SK-N-SH (cell line): Measurements from ENCODE around the gene CDK15. TPM values are rescaled to one million over a fixed set of nuclear protein-coding genes. Genes with fewer than 3 reads are reported as not detected.

Experiments used
- CTCF ChIA-PET: fragments of 300-600, 350-600 bp; formaldehyde crosslinking; extraction: SDS; loops from one replicate; lab custom pipeline; 2021; lab: Yijun Ruan, JAX
- POLR2A ChIA-PET: fragments of 350-600 bp; sonication (Branson Sonifier 250); formaldehyde crosslinking; extraction: SDS; loops from one replicate; lab custom pipeline; 2020; ENCODE audit warnings: antibody characterized with exemption, inconsistent platforms; lab: Yijun Ruan, JAX
- DNase-seq: peaks from one replicate; pipeline ENCODE4 v3.0.0; 2012
- H2AFZ ChIP-seq: fragments of 200-600 bp; sonication (generic); 2 replicates; pipeline ENCODE4 v1.8.1; 2016; ENCODE audit warnings: antibody characterized with exemption, mild to moderate bottlenecking, low read depth
- H3F3A ChIP-seq: fragments of 200-600 bp; sonication (generic); replicated peaks from 2 replicates; pipeline ENCODE3; 2016; ENCODE audit warnings: antibody characterized with exemption, mild to moderate bottlenecking; ENCODE audit not compliant: insufficient read depth
- H3K27ac ChIP-seq, 2 experiments: fragments of 200-500 bp in 1 of 2; fragments of 200-600 bp in 1 of 2; sonication (Bioruptor generic) in 1 of 2; sonication (generic), shearing (Covaris generic) in 1 of 2; 2 replicates each; pipeline versions ENCODE4 v1.5.1 to v1.6.1; 2014 to 2016; ENCODE audit warnings: low read depth in 2 of 2, inconsistent platforms in 1 of 2, low read length in 1 of 2, mild to moderate bottlenecking in 1 of 2, mixed read lengths in 1 of 2
- H3K27me3 ChIP-seq: fragments of 200-600 bp; sonication (generic), shearing (Covaris generic); 2 replicates; pipeline ENCODE4 v1.6.1; 2016; ENCODE audit warnings: mixed run types; ENCODE audit not compliant: insufficient read depth
- H3K36me3 ChIP-seq, 2 experiments: fragments of 200-500 bp in 1 of 2; fragments of 200-600 bp in 1 of 2; sonication (Bioruptor generic) in 1 of 2; sonication (generic) in 1 of 2; replicated peaks in 1 of 2; 2 replicates each; pipeline versions ENCODE3 to v1.5.1; 2014 to 2016; ENCODE audit warnings: low read length in 1 of 2, mild to moderate bottlenecking in 1 of 2; ENCODE audit not compliant: insufficient read depth in 2 of 2, control insufficient read depth in 1 of 2
- H3K4me1 ChIP-seq, 2 experiments: fragments of 200-500 bp in 1 of 2; fragments of 200-600 bp in 1 of 2; sonication (Bioruptor generic) in 1 of 2; sonication (generic), shearing (Covaris generic) in 1 of 2; 2 replicates each; pipeline versions ENCODE4 v1.5.1 to v1.6.1; 2014 to 2016; ENCODE audit warnings: low read depth in 1 of 2, low read length in 1 of 2, mixed run types in 1 of 2; ENCODE audit not compliant: insufficient read depth in 2 of 2, control insufficient read depth in 1 of 2
- H3K4me2 ChIP-seq: fragments of 200-600 bp; sonication (generic), shearing (Covaris generic); 2 replicates; pipeline ENCODE4 v1.6.1; 2017; ENCODE audit warnings: mixed run types
- H3K4me3 ChIP-seq, 2 experiments: fragments of 200-500 bp in 1 of 2; fragments of 200-600 bp in 1 of 2; sonication (Bioruptor generic) in 1 of 2; sonication (generic), shearing (Covaris generic) in 1 of 2; 2 replicates each; pipeline versions ENCODE4 v1.5.1 to v1.8.1; 2014 to 2016; ENCODE audit warnings: low read depth in 2 of 2, inconsistent platforms in 1 of 2, low read length in 1 of 2, mild to moderate bottlenecking in 1 of 2, mixed read lengths in 1 of 2, moderate library complexity in 1 of 2
- H3K79me2 ChIP-seq: fragments of 200-600 bp; sonication (generic); 2 replicates; pipeline ENCODE4 v1.8.1; 2017; ENCODE audit warnings: mild to moderate bottlenecking; ENCODE audit not compliant: insufficient read depth
- H3K9ac ChIP-seq: fragments of 200-600 bp; sonication (generic); 2 replicates; pipeline ENCODE4 v1.6.1; 2017; ENCODE audit warnings: mixed run types
- H3K9me2 ChIP-seq: fragments of 200-600 bp; sonication (generic); 2 replicates; pipeline ENCODE4 v1.6.1; 2017; ENCODE audit warnings: mixed run types
- H3K9me3 ChIP-seq: fragments of 200-600 bp; sonication (generic); 2 replicates; pipeline ENCODE4 v1.6.1; 2017; ENCODE audit warnings: mixed run types, mild to moderate bottlenecking, moderate library complexity
- H4K20me1 ChIP-seq: fragments of 200-600 bp; sonication (generic); 2 replicates; pipeline ENCODE4 v1.6.1; 2017; ENCODE audit warnings: mild to moderate bottlenecking, mixed run types; ENCODE audit not compliant: insufficient read depth
- CTCF ChIP-seq: fragments of 200-600 bp; sonication (generic); IDR thresholded peaks from 2 replicates; pipeline ENCODE4 v1.6.1; 2017; ENCODE audit warnings: antibody characterized with exemption, mild to moderate bottlenecking, moderate library complexity
- EP300 ChIP-seq, 2 experiments: IDR thresholded peaks; 2 replicates each; pipeline versions ENCODE4 v1.4.0 to v1.6.1; 2012; ENCODE audit warnings: borderline replicate concordance in 1 of 2, low read depth in 1 of 2, low read length in 1 of 2
- FOSL2 ChIP-seq: IDR thresholded peaks from 2 replicates; pipeline ENCODE4 v1.4.0; 2012; ENCODE audit warnings: low read depth, mild to moderate bottlenecking, moderate library complexity, borderline replicate concordance
- FOXM1 ChIP-seq: IDR thresholded peaks from 2 replicates; pipeline ENCODE4 v1.4.0; 2012; ENCODE audit warnings: low read depth, mild to moderate bottlenecking
- GABPA ChIP-seq: IDR thresholded peaks from 2 replicates; pipeline ENCODE4 v1.4.0; 2012; ENCODE audit warnings: low read depth, mild to moderate bottlenecking
- JUND ChIP-seq: IDR thresholded peaks from 2 replicates; pipeline ENCODE4 v1.4.0; 2012
- MAX ChIP-seq: IDR thresholded peaks from 2 replicates; pipeline ENCODE4 v1.4.0; 2012; ENCODE audit warnings: low read depth
- NRF1 ChIP-seq: IDR thresholded peaks from 2 replicates; pipeline ENCODE4 v1.6.1; 2012; ENCODE audit warnings: low read depth, mild to moderate bottlenecking, low read length
- POLR2AphosphoS5 ChIP-seq: IDR thresholded peaks from 2 replicates; pipeline ENCODE4 v1.6.1; 2012; ENCODE audit warnings: low read depth, low read length
- TCF12 ChIP-seq: IDR thresholded peaks from 2 replicates; pipeline ENCODE4 v1.4.0; 2012
- TEAD4 ChIP-seq: IDR thresholded peaks from 2 replicates; pipeline ENCODE4 v1.4.0; 2012; ENCODE audit warnings: mild to moderate bottlenecking, borderline replicate concordance; ENCODE audit not compliant: insufficient read depth
- USF1 ChIP-seq: IDR thresholded peaks from 2 replicates; pipeline ENCODE4 v1.4.0; 2012; ENCODE audit warnings: low read depth, borderline replicate concordance
- WGBS: methylation state at CpG from one replicate; pipeline ENCODE4 v1.1.6; 2017; ENCODE audit warnings: low lambda C conversion rate; 5-methylcytosine and 5-hydroxymethylcytosine counted together
- polyA plus RNA-seq, 3 experiments: library from polyadenylated mRNA; depleted of rRNA; stranded (reverse); fragments of >200 nt; gene quantifications; 2 replicates each; pipeline ENCODE4 v1.2.3, GENCODE V29; 2012

Gene CDK15
- polyA plus RNA-seq, 1 of the 3 experiments (the other 2 are of a cell fraction): 1.8 TPM

DNA sequence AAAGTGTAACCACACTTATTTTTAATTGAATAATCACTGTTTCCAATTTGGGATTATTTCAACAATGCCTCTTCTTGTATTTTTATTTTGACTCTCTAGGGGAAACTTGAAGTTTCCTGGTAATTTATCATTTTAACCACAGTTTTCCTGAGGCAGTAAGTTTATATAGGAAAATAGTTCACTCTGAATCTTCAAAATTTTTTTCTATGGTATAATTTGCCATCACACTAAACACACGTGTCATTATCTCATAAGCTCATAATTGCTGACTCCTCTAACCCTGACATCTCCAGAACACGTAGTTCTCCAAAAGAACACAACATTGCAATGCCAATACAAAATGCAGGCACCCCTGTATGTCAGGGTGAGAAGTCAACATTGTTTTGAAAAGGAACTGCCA is 125.1 kb downstream of the CDK15 start (continued):
- no peak for TF ChIP-seq FOSL2
- TF ChIP-seq NRF1: no peak

GRCh38 chr2:201931951-201932350 is 125.6 kb downstream of the CDK15 start:
- WGBS: 41% methylated on average over 7 of the region's 7 CpGs
- ChIA-PET CTCF (interaction anchor here (1.4 to 1.6 kb wide), 2 partner anchors 49 to 71 kb away, joined by 3 read pairs; no protein-coding TSS in a partner anchor), POLR2A (interaction anchor here (0.7 kb wide), 1 partner anchor 15 kb away, joined by 5 read pairs; no protein-coding TSS in a partner anchor)
- DNase-seq: no peak
- Histone ChIP-seq H3K79me2 (no peaks in the 10 kb centered on the region), H3K9ac (no peak overlapping the region; the same call in 1 of the 2 replicates), H3K36me3 (no peaks in the 10 kb centered on the region), H3K9me3 (no peaks in the 10 kb centered on the region), H3K4me1 (peaks cover 24 to 26% of the 10 kb centered on the region in 2 experiments; a peak in 3 of 4 replicates), H3K4me3 (no peak overlapping the region), H3K9me2 (no peaks in the 10 kb centered on the region), H3K27me3 (no peaks in the 10 kb centered on the region), H2AFZ (no peak overlapping the region), H3F3A (no peaks in the 10 kb centered on the region), H3K27ac (no peak overlapping the region), H3K4me2 (peak overlapping the region; percentile 67), H4K20me1 (no peaks in the 10 kb centered on the region)
- TF ChIP-seq FOSL2 (peak; percentile 62; the same call in 1 of the 2 replicates), JUND (peak; percentile 16; the same call in 1 of the 2 replicates), POLR2AphosphoS5 (no peak), EP300 (IDR thresholded peaks at IDR 0.05; ENCODE audit: borderline replicate concordance in 1 of 2, low read depth in 1 of 2, low read length in 1 of 2) (no peak), TCF12 (peak; percentile 55), GABPA (no peak)

GRCh38 chr2:201932511-201932910 is 126.2 kb downstream of the CDK15 start:
- 42% methylated on average over 3 of the region's 3 CpGs for WGBS
- Histone ChIP-seq H3K4me1 (peaks cover 24 to 26% of the 10 kb centered on the region in 2 experiments; a peak in 3 of 4 replicates), H3K4me2 (peak overlapping the region; percentile 67), H3K36me3 (no peaks in the 10 kb centered on the region), H3K9me2 (no peaks in the 10 kb centered on the region), H3K9ac (no peak overlapping the region; the same call in 1 of the 2 replicates), H3K79me2 (no peaks in the 10 kb centered on the region), H4K20me1 (no peaks in the 10 kb centered on the region), H3F3A (no peaks in the 10 kb centered on the region), H3K27me3 (no peaks in the 10 kb centered on the region), H2AFZ (no peak overlapping the region; the same call in 1 of the 2 replicates), H3K4me3 (no peak overlapping the region), H3K27ac (no peak overlapping the region), H3K9me3 (no peaks in the 10 kb centered on the region)
- ChIA-PET CTCF (interaction anchor here (1.4 kb wide), 1 partner anchor 70 kb away, joined by 3 read pairs; no protein-coding TSS in a partner anchor), POLR2A (interaction anchor here (0.7 kb wide), 1 partner anchor 14 kb away, joined by 5 read pairs; no protein-coding TSS in a partner anchor)
- TF ChIP-seq FOXM1 (no peak), TEAD4 (no peak), EP300 (IDR thresholded peaks at IDR 0.05; ENCODE audit: borderline replicate concordance in 1 of 2, low read depth in 1 of 2, low read length in 1 of 2) (no peak), FOSL2 (no peak), CTCF (no peak), MAX (no peak), USF1 (no peak)
- peak; percentile 56 for DNase-seq
